ENCODE data around the gene ATP1A1. TPM values are rescaled to one million over a fixed set of nuclear protein-coding genes. Genes with fewer than 3 reads are reported as not detected.
A peak's percentile ranks its signal among the peaks of the same experiment; 100 is the strongest.

Gene ATP1A1
- total RNA-seq, 1 donor from 2014 or later, result 216 TPM

- Histone ChIP-seq H3K27me3 (ENCODE audit: control insufficient read depth, insufficient read depth, low read length) (no peaks in the 10 kb centered on the region), H3K4me3 (ENCODE audit: low read depth, low read length) (no peak overlapping the region), H3K36me3 (ENCODE audit: control insufficient read depth, insufficient read depth, low read length) (no peaks in the 10 kb centered on the region)
- TF ChIP-seq, protein P1, sequence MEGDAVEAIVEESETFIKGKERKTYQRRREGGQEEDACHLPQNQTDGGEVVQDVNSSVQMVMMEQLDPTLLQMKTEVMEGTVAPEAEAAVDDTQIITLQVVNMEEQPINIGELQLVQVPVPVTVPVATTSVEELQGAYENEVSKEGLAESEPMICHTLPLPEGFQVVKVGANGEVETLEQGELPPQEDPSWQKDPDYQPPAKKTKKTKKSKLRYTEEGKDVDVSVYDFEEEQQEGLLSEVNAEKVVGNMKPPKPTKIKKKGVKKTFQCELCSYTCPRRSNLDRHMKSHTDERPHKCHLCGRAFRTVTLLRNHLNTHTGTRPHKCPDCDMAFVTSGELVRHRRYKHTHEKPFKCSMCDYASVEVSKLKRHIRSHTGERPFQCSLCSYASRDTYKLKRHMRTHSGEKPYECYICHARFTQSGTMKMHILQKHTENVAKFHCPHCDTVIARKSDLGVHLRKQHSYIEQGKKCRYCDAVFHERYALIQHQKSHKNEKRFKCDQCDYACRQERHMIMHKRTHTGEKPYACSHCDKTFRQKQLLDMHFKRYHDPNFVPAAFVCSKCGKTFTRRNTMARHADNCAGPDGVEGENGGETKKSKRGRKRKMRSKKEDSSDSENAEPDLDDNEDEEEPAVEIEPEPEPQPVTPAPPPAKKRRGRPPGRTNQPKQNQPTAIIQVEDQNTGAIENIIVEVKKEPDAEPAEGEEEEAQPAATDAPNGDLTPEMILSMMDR (IDR thresholded peaks at IDR 0.05; ENCODE audit: insufficient read depth, low read length, poor library complexity, severe bottlenecking), result no peak
- no peak for DNase-seq (ENCODE audit: low read depth)
Measured at GRCh38 chr1:116338400-116338799, 34.6 kb upstream of the ATP1A1 start.

DNA sequence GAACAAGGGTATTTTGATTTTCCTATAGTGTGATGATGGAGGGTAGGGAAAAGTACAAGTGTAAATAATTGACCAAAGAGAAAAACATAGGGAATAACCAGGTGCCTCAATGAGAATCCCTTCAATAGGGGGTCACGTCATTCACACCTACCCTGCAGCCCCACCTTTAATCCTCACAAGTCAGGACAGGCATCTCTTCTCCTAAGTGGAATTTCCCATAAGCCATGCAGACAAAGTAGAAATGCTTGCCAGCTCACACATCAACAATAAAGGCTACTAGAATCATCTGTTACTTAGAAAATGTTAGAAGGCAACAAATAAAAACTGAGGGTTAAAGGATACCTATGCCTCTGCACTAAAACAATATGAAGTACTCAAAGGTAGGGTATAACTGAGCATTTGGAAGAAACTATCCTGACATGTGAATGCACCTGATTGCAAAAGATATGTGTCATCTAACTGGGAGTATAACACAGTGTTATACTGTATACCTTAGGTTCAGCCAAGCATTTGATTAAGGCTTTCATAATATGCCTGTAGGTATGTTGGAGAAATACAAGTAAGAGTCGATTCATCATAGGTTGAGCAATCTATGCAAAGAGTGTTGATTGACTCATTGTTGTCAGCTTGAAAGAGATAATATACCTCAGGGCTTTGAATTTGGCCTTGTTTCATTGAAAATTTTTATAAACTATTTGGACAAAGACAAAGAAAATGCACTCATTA is 32.4 kb upstream of the ATP1A1 start:
- H3K27me3 ChIP-seq (ENCODE audit: control insufficient read depth, insufficient read depth, low read length), result no peaks in the 10 kb centered on the region
- no peak overlapping the region for H3K4me3 ChIP-seq (ENCODE audit: low read depth, low read length)
- TF ChIP-seq, protein P1 (IDR thresholded peaks at IDR 0.05; ENCODE audit: insufficient read depth, low read length, poor library complexity, severe bottlenecking), result no peak
- H3K36me3 ChIP-seq (ENCODE audit: control insufficient read depth, insufficient read depth, low read length), result no peaks in the 10 kb centered on the region
- DNase-seq (ENCODE audit: low read depth), result peak; percentile 53

DNA sequence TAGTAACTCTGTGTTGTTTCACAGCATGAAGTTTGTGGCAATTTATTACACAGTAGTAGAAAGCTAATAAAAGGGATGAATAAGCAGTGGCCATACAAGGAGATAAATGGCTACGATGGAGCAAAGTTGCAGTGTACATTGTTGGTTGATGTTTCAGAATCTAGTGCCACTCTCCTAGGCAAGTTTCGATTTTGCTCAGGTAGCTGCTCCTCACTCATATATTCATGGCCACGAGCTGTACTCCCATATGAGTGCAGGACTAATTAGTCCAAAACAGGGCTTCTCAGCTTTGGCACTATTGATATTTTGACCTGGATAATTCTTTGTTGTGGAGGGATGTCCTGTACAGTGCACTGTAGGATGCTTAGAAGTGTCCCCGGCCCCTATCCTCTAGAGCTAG is 30.0 kb upstream of the ATP1A1 start:
- Histone ChIP-seq H3K36me3 (ENCODE audit: control insufficient read depth, insufficient read depth, low read length) (no peaks in the 10 kb centered on the region), H3K27me3 (ENCODE audit: control insufficient read depth, insufficient read depth, low read length) (no peaks in the 10 kb centered on the region), H3K4me3 (ENCODE audit: low read depth, low read length) (no peak overlapping the region)
- no peak for DNase-seq (ENCODE audit: low read depth)
- TF ChIP-seq, protein P1 (IDR thresholded peaks at IDR 0.05; ENCODE audit: insufficient read depth, low read length, poor library complexity, severe bottlenecking), result no peak

- TF ChIP-seq, protein P1 (IDR thresholded peaks at IDR 0.05; ENCODE audit: insufficient read depth, low read length, poor library complexity, severe bottlenecking), result no peak
- H3K4me3 ChIP-seq (ENCODE audit: low read depth, low read length), result no peak overlapping the region
- DNase-seq (ENCODE audit: low read depth), result no peak
- H3K27me3 ChIP-seq (ENCODE audit: control insufficient read depth, insufficient read depth, low read length), result no peaks in the 10 kb centered on the region
- no peaks in the 10 kb centered on the region for H3K36me3 ChIP-seq (ENCODE audit: control insufficient read depth, insufficient read depth, low read length)
Measured at GRCh38 chr1:116345011-116345410, 28.0 kb upstream of the ATP1A1 start.

DNA sequence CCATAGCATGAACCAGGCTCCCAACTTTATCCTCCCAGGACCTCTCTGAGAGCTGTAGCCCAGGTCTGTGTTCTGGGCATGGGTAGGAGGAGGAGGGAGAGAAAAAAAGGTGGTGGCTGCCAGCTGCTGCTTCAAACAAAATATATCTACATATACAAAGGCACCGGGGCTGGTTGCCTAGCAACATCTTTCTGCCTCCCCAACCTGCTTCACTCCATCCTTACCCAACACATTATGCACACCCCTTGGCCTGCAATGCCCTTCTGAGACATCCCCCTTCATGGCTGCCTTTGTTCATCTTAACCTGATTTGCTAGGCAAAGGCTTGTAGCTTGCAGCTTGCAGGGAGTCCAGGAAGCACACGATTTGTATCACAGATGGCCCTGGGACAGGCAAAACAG is 27.2 kb upstream of the ATP1A1 start:
- Histone ChIP-seq H3K36me3 (ENCODE audit: control insufficient read depth, insufficient read depth, low read length) (no peaks in the 10 kb centered on the region), H3K27me3 (ENCODE audit: control insufficient read depth, insufficient read depth, low read length) (no peaks in the 10 kb centered on the region), H3K4me3 (ENCODE audit: low read depth, low read length) (no peak overlapping the region)
- no peak for DNase-seq (ENCODE audit: low read depth)
- TF ChIP-seq, protein P1 (IDR thresholded peaks at IDR 0.05; ENCODE audit: insufficient read depth, low read length, poor library complexity, severe bottlenecking), result no peak
